ENCODE data around the gene CA14. TPM values are rescaled to one million over a fixed set of nuclear protein-coding genes. Genes with fewer than 3 reads are reported as not detected.
"Not testable (repeated sequence)": the region's sequence is repeated elsewhere in the genome, so short reads cannot be mapped to it uniquely, and the experiment has no call there.

Gene CA14
- total RNA-seq, 8 experiments from 2014 or later, result 0.56 to 86.1 (median 28.3) TPM

DNA sequence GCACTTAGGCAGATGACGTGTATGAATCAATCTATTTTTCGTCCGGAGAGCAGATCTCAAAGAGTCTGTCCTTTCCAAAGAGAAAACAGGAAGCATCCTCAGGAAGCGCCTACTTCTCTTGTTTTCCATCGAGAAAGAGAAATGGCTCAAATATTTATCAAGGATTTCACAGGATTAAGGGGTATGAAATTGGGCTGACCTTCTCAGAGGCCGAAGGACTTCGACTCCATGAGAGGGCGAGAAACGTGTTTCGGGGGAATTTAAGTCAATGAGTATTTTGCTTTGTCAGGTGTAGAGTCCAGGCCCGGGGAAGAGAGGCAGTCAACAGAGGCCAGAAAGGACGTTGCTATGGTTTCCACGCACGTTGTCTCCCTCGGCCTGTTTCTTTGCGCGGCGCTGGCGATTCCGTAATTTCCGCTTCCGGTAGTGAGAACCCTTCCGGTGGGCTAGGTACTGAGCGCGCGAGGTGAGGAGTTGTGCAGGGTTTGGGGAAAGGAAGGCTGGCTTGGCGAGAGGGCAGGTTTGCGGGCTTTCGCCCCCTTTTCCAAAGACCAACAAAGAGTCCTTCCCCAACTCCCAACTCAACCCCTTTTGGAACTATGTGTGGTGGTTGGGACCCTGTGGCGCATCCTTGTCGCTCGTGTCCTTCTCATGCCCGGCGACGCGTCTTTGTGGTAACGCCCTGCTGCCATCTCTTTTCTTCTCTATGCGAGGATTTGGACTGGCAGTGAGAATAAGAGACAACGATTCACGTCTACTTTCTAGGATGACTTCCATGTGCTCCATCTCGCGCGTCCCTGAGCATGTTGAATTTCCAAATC lies 36.1 kb downstream of the CA14 start, which contains the start of gene MRPS21:
Gene MRPS21, plus strand, starts transcription at position 429 of the 821 bp plus-strand sequence. CDS start 506 bp downstream, outside the sequence.
- ATAC-seq (replicated peaks in 6 of 8), result peak; percentile 98 to 100 (median 100)
- H3K4me1 ChIP-seq (replicated peaks in 1 of 2), result peaks cover 19 to 20% of the 10 kb centered on the region in 2 donors
- WGBS, 10 experiments, result 7 to 62% (median 17%) methylated on average over 4 to 42 of the region's 43 CpGs
- peak within 1 kb of the TSS; percentile 59 to 100 (median 82) for H3K4me3 ChIP-seq
- in situ Hi-C loops (cut with MboI; ENCODE audit: low pct_unique_long_range_greater_than_20kb in 2 of 9, low sequenced_read_pairs in 9 of 9, unreplicated experiment in 9 of 9), result loop anchor here in 2 of 9 experiments (10.0 kb wide), 1 partner anchor 59 kb away; the partner anchor contains the start of gene ANP32E (in 2 of the 2)
- H3K27ac ChIP-seq, result peak within 1 kb of the TSS; percentile 88 to 89

DNA sequence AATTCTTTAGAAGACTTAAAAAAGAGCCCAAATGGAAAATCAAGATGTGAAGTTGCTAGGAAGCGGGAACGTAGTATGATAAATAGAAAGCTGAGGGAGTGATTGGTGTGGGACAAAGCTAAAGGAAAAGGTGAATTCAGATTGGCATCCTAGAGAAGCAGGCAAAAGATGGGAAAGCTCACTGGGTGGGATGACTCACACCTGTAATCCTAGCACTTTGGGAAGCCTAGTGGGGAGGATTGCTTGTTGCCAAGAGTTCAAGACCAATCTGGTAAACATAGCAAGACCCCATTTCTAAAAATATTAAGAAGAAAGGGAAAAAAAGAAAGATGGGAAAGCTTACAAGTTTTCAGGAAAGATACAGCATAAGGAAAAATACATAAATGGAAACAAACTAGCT lies 37.9 kb downstream of the CA14 start:
- no peak for ATAC-seq (replicated peaks in 6 of 8)
- peaks cover 19 to 20% of the 10 kb centered on the region in 2 donors for H3K4me1 ChIP-seq (replicated peaks in 1 of 2)
- no peak overlapping the region for H3K27ac ChIP-seq
- 92 to 100% (median 100%) methylated on average over 1 to 2 of the region's 2 CpGs; no CpG with 5 or more reads in 2 of the 10 experiments for WGBS, 10 experiments
- H3K4me3 ChIP-seq, result no peak overlapping the region
- in situ Hi-C loops (cut with MboI; ENCODE audit: low pct_unique_long_range_greater_than_20kb in 2 of 9, low sequenced_read_pairs in 9 of 9, unreplicated experiment in 9 of 9), result loop anchor here in 2 of 9 experiments (10.0 kb wide), 1 partner anchor 61 kb away; the partner anchor contains the start of gene ANP32E (in 2 of the 2)

DNA sequence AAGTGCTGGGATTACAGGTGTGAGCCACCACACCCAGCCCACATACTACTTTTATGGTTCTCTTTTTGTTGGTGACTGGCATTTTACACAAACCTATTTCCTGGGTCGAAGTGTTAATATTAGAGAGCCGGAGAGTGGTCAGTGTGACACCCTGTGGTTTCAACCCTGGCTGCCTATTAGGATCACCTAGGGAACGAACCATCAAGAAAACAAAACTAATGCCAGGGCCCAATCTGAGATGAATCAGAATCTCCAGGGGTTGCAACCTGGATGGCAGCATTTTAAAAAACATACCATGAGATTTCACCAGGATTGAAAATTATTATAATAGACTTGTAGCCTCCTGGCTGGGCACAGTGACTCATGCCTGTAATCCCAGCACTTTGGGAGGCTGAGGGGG lies 42.1 kb downstream of the CA14 start:
- WGBS, 10 experiments, result 92 to 100% (median 100%) methylated on average over 1 to 3 of the region's 3 CpGs; no CpG with 5 or more reads in 3 of the 10 experiments
- H3K4me3 ChIP-seq, result no peak overlapping the region
- H3K27ac ChIP-seq, result no peak overlapping the region
- in situ Hi-C loops (cut with MboI; ENCODE audit: low pct_unique_long_range_greater_than_20kb in 2 of 9, low sequenced_read_pairs in 9 of 9, unreplicated experiment in 9 of 9), result loop anchor here in 2 of 9 experiments (10.0 kb wide), 1 partner anchor 65 kb away; the partner anchor contains the start of gene ANP32E (in 2 of the 2)
- ATAC-seq (replicated peaks in 6 of 8), result peak in 1 of 8 experiments; percentile 28
- peaks cover 6 to 8% of the 10 kb centered on the region in 2 donors for H3K4me1 ChIP-seq (replicated peaks in 1 of 2)

DNA sequence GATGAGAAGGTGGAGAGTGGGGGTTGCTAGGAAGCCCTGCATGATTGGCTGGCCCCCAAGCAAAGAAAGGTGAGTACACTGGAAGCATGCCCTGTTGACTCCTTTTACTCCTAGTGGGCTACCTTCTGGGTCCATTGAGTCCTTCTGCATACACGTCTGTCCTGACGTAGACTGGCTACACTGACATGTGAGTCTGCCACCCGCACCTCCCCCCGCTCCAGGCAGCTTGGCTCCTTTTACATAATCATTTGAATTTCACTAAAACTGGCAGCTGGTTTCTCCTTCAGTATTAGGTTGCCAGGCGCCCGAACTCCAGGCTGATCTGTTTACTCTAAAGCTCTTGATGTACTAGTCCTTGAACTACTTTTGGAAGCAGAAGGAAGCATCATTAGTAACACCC lies 44.8 kb downstream of the CA14 start:
- Histone ChIP-seq H3K4me3 (no peak overlapping the region), H3K27ac (no peak overlapping the region), H3K4me1 (replicated peaks in 1 of 2) (no peaks in the 10 kb centered on the region)
- peak in 7 of 8 experiments; percentile 16 to 95 (median 46) for ATAC-seq (replicated peaks in 6 of 8)
- in situ Hi-C loops (cut with MboI; ENCODE audit: low pct_unique_long_range_greater_than_20kb in 2 of 9, low sequenced_read_pairs in 9 of 9, unreplicated experiment in 9 of 9), result no loop called here
- 59 to 100% (median 61%) methylated on average over 2 to 6 of the region's 6 CpGs; no CpG with 5 or more reads in 3 of the 10 experiments for WGBS, 10 experiments

DNA sequence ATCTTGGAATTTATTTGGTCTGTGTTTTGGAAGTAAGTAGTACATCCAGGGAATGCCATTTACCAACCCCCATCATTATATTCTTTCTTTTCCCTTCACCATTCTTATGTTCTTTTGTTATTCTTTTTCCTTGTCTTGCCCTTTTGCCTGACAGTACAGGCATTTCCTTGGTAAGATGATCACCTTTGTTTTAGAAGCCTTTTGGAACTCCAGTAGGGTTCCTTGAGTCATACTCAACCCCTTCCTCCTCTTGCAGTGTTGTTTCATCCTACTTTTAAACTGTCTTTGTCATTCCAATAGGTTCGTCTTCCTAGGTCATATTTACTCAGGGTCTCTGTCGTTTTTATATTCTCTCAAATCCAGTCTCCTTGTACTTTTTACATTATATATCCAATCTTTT lies 45.3 kb downstream of the CA14 start:
- no peaks in the 10 kb centered on the region for H3K4me1 ChIP-seq (replicated peaks in 1 of 2)
- WGBS, 10 experiments, result 39 to 73% (median 56%) methylated on average over 2 of the region's 2 CpGs
- H3K27ac ChIP-seq, result no peak overlapping the region
- no peak overlapping the region for H3K4me3 ChIP-seq
- no peak for ATAC-seq (replicated peaks in 6 of 8)
- in situ Hi-C loops (cut with MboI; ENCODE audit: low pct_unique_long_range_greater_than_20kb in 2 of 9, low sequenced_read_pairs in 9 of 9, unreplicated experiment in 9 of 9), result no loop called here

DNA sequence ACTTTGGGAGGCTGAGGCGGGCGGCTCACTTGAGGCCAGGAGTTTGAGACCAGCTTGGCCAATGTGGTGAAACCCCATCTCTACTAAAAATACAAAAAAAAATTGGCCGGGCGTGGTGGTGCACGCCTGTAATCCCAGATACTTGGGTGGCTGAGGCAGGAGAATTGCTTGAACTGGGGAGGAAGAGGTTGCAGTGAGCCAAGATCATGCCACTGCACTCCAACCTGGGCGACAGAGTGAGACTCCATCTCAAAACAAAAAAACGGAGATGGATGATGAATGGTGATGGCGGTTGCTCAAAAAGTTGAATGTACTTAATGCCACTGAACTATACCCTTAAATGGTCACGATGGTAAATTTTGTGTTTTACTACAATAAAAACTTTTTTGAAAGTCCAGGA lies 51.0 kb downstream of the CA14 start:
- in situ Hi-C loops (cut with MboI; ENCODE audit: low pct_unique_long_range_greater_than_20kb in 2 of 9, low sequenced_read_pairs in 9 of 9, unreplicated experiment in 9 of 9); H3K27ac ChIP-seq; H3K4me3 ChIP-seq; H3K4me1 ChIP-seq (replicated peaks in 1 of 2); ATAC-seq (replicated peaks in 6 of 8): not testable (repeated sequence)
- 85 to 100% (median 99%) methylated on average over 1 to 9 of the region's 9 CpGs; no CpG with 5 or more reads in 2 of the 10 experiments for WGBS, 10 experiments

DNA sequence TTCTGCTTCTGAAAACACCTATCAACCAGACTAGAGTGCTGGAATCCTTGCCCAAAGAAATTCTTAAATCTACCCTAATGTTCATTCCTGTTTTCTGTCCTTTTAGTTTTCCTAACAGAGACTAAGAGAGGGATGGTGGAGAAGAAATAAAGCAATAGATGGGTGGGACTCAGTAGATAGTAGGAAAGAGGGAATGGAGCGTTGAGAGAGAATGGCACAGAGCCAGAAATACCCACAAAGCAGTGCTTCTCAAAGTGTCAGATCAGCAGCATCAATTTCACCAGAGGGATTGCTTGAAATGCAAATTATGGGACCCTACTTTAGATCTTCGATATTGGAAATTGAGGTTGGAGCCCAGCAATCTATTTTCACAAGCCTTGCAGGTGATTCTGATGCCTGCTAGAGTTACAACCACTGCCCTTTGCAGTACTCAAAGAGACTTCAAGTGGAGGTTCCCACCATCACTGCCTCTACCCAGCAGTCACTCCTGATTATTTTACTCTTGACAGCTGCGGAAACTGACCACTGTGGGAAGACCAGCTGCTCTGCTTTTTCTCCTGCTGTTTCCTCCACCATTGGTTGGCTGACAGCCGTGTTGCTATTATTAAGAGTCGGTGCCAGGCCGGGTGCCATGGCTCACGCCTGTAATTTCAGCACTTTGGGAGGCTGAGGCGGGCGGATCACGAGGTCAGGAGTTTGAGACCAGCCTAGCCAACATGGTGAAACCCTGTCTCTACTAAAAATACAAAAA lies 52.4 kb downstream of the CA14 start:
- ATAC-seq (replicated peaks in 6 of 8), result no peak
- in situ Hi-C loops (cut with MboI; ENCODE audit: low pct_unique_long_range_greater_than_20kb in 2 of 9, low sequenced_read_pairs in 9 of 9, unreplicated experiment in 9 of 9), result no loop called here
- no peak overlapping the region for H3K4me3 ChIP-seq
- 40 to 100% (median 83%) methylated on average over 2 to 10 of the region's 10 CpGs; no CpG with 5 or more reads in 2 of the 10 experiments for WGBS, 10 experiments
- H3K27ac ChIP-seq, result no peak overlapping the region
- H3K4me1 ChIP-seq (replicated peaks in 1 of 2), result no peaks in the 10 kb centered on the region

DNA sequence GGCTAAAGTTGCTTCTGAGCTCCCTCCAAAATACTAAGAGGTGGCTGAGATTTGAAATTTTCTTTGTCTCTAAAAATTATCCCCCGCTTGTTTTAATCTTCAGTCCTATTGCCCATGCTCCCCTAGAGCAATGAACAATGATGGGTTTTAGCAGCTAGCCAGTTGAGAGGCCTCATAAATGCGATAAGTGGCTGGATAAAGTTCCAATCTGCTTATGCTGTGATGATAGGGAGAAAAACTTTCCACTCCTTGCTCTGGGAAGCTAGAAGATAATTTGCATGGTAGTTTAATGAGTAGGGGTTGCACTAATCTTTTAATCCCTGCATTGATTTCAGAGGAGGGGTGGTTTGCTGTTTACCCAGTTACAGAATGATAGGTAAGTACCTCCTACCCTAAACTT lies 54.2 kb downstream of the CA14 start:
- ATAC-seq (replicated peaks in 6 of 8), result no peak
- 60 to 100% (median 100%) methylated on average over 1 to 2 of the region's 2 CpGs; no CpG with 5 or more reads in 1 of the 10 experiments for WGBS, 10 experiments
- Histone ChIP-seq H3K4me3 (no peak overlapping the region), H3K27ac (no peak overlapping the region), H3K4me1 (replicated peaks in 1 of 2) (no peaks in the 10 kb centered on the region)
- in situ Hi-C loops (cut with MboI; ENCODE audit: low pct_unique_long_range_greater_than_20kb in 2 of 9, low sequenced_read_pairs in 9 of 9, unreplicated experiment in 9 of 9), result no loop called here

Other genes with a start within 250 kb of the CA14 start
- 10 to 100 TPM in 6 of 8 experiments, 1 to 10 TPM in 2; 9.5 to 17.7 (median 11.9) TPM for gene OTUD7B, start 247.0 kb upstream of the CA14 start, total RNA-seq
- gene VPS45, start 190.0 kb upstream of the CA14 start, total RNA-seq, result 100 to 1,000 TPM in 2 of 8 experiments, 10 to 100 TPM in 6; 37.4 to 109 (median 75.6) TPM
- 100 to 1,000 TPM in 1 of 8 experiments, 10 to 100 TPM in 7; 28.1 to 143 (median 48.9) TPM for gene PLEKHO1, start 107.9 kb upstream of the CA14 start, total RNA-seq
- 100 to 1,000 TPM in 1 of 8 experiments, 10 to 100 TPM in 7; 34.6 to 147 (median 54.7) TPM for gene ANP32E, start 21.7 kb upstream of the CA14 start, total RNA-seq
- gene APH1A, start 11.2 kb downstream of the CA14 start, total RNA-seq, result 100 to 1,000 TPM in 5 of 8 experiments, 10 to 100 TPM in 3; 70.5 to 134 (median 109) TPM
- 100 to 1,000 TPM in 1 of 8 experiments, 10 to 100 TPM in 4, 1 to 10 TPM in 3; 1.9 to 104 (median 50.2) TPM for gene C1orf54, start 15.0 kb downstream of the CA14 start, total RNA-seq
- gene CIART, start 24.8 kb downstream of the CA14 start, total RNA-seq, result 10 to 100 TPM in 1 of 8 experiments, 1 to 10 TPM in 5, under 1 TPM in 2; 0.72 to 11.6 (median 5.8) TPM
- gene MRPS21, start 36.1 kb downstream of the CA14 start, total RNA-seq, result 100 to 1,000 TPM; 104 to 198 (median 121) TPM
- gene PRPF3, start 63.8 kb downstream of the CA14 start, total RNA-seq, result 10 to 100 TPM; 32.5 to 78.4 (median 62.0) TPM
- 10 to 100 TPM in 7 of 8 experiments, 1 to 10 TPM in 1; 9.1 to 37.4 (median 23.7) TPM for gene RPRD2, start 106.4 kb downstream of the CA14 start, total RNA-seq
- 10 to 100 TPM; 24.1 to 51.0 (median 35.8) TPM for gene TARS2, start 229.6 kb downstream of the CA14 start, total RNA-seq

Data from motor neuron (in vitro differentiated cells).